A549 (cell line): ENCODE results near the gene APC2. TPM values are rescaled to one million over a fixed set of nuclear protein-coding genes. Genes with fewer than 3 reads are reported as not detected.

ENCODE experiments used
- ATAC-seq, 2 experiments: fragments of 200-7000 bp in 1 of 2; fragments of >200 bp in 1 of 2; cut with Nextera tagmentation in 1 of 2; cut with Tn5 transposase in 1 of 2; 3 replicates each; pipeline versions ENCODE4 v1.8.0 to v1.9.1; 2018 to 2020; ENCODE audit warnings: mild to moderate bottlenecking in 1 of 2, moderate library complexity in 1 of 2
- CTCF ChIA-PET: fragments of 300-600 bp; sonication (Branson Sonifier 250); formaldehyde crosslinking; extraction: SDS; loops from one replicate; lab custom pipeline; 2021; ENCODE audit warnings: antibody characterized with exemption, inconsistent platforms; lab: Yijun Ruan, JAX
- POLR2A ChIA-PET: fragments of 350-600 bp; formaldehyde crosslinking; extraction: SDS; loops from one replicate; lab custom pipeline; 2021; ENCODE audit warnings: antibody characterized with exemption, inconsistent platforms; lab: Yijun Ruan, JAX
- DNase-seq, 2 experiments: peaks; one replicate each; pipeline versions ENCODE4 v3.0.0 to v3.0.0-alpha.2; 2011 to 2016; ENCODE audit warnings: low read depth in 1 of 2, low spot score in 1 of 2
- FAIRE-seq: peaks from 2 replicates; lab custom pipeline; 2011; peaks lifted over from hg19 to GRCh38; lab: Jason Lieb, UNC
- H3K27ac ChIP-seq, 2 experiments: fragments of >200 bp; sonication (Bioruptor Twin); formaldehyde crosslinking; 3 replicates each; pipeline ENCODE4 v1.5.1; 2016 to 2017
- H3K4me1 ChIP-seq: fragments of >200 bp; sonication (Bioruptor Twin); formaldehyde crosslinking; 3 replicates; pipeline ENCODE4 v1.6.1; 2016
- H3K4me2 ChIP-seq: fragments of >200 bp; sonication (Bioruptor Twin); formaldehyde crosslinking; 3 replicates; pipeline ENCODE4 v1.6.1; 2016
- H3K4me3 ChIP-seq: fragments of >200 bp; sonication (Bioruptor Twin); formaldehyde crosslinking; 3 replicates; pipeline ENCODE4 v1.5.1; 2016
- H3K9me3 ChIP-seq: fragments of >200 bp; sonication (Bioruptor Twin); formaldehyde crosslinking; 3 replicates; pipeline ENCODE4 v1.6.1; 2016
- ATOH8 ChIP-seq: fragments of 250-450 bp; sonication (Bioruptor Pico); IDR thresholded peaks from 2 replicates; pipeline ENCODE4 v1.5.0; 2020; ENCODE audit warnings: low read depth, mild to moderate bottlenecking, moderate library complexity
- BHLHE40 ChIP-seq: IDR thresholded peaks from 2 replicates; pipeline ENCODE4 v1.6.1; 2012; ENCODE audit warnings: low read depth, low read length, inconsistent platforms
- CBX2 ChIP-seq: fragments of 200-600 bp; sonication (generic); IDR thresholded peaks from 2 replicates; pipeline ENCODE4 v1.6.1; 2016; ENCODE audit warnings: low read depth, mild to moderate bottlenecking, borderline replicate concordance
- CBX8 ChIP-seq: fragments of 200-600 bp; sonication (generic); IDR thresholded peaks from 2 replicates; pipeline ENCODE4 v1.6.1; 2016
- CHD2 ChIP-seq: fragments of 150-350 bp; IDR thresholded peaks from 2 replicates; pipeline ENCODE4 v1.6.1; 2014; ENCODE audit warnings: low read length; ENCODE audit not compliant: partially characterized antibody
- EHF ChIP-seq: fragments of 250-450 bp; sonication (Bioruptor Pico); IDR thresholded peaks from 2 replicates; pipeline ENCODE4 v1.5.0; 2020; ENCODE audit warnings: mild to moderate bottlenecking
- FOSB ChIP-seq: fragments of 250-450 bp; sonication (Bioruptor Pico); IDR thresholded peaks from 2 replicates; pipeline ENCODE4 v1.5.0; 2020; ENCODE audit warnings: mild to moderate bottlenecking, moderate library complexity
- FOXS1 ChIP-seq: fragments of 250-450 bp; sonication (Bioruptor Pico); IDR thresholded peaks from 2 replicates; pipeline ENCODE4 v1.5.0; 2020; ENCODE audit warnings: mild to moderate bottlenecking, moderate library complexity
- GATA3 ChIP-seq: IDR thresholded peaks from 2 replicates; pipeline ENCODE4 v1.6.1; 2012; ENCODE audit warnings: borderline replicate concordance
- HES2 ChIP-seq: fragments of >200 bp; sonication (Bioruptor Twin); formaldehyde crosslinking; IDR thresholded peaks from 2 replicates; pipeline ENCODE4 v1.6.1; 2016
- HEYL ChIP-seq: fragments of 250-450 bp; sonication (Bioruptor Pico); IDR thresholded peaks from 2 replicates; pipeline ENCODE4 v1.8.0; 2021; ENCODE audit warnings: mild to moderate bottlenecking, moderate library complexity
- HOXA7 ChIP-seq: fragments of 250-450 bp; sonication (Bioruptor Pico); IDR thresholded peaks from 2 replicates; pipeline ENCODE4 v1.5.0; 2020; ENCODE audit warnings: mild to moderate bottlenecking, moderate library complexity
- HOXB13 ChIP-seq: fragments of 250-450 bp; sonication (Bioruptor Pico); IDR thresholded peaks from 2 replicates; pipeline ENCODE4 v1.5.0; 2020; ENCODE audit warnings: low read depth, mild to moderate bottlenecking, moderate library complexity
- HOXB5 ChIP-seq: fragments of 250-450 bp; sonication (Bioruptor Pico); IDR thresholded peaks from 2 replicates; pipeline ENCODE4 v1.5.0; 2020; ENCODE audit warnings: mild to moderate bottlenecking, moderate library complexity
- JUN ChIP-seq, 2 experiments: fragments of >200 bp; sonication (Bioruptor Twin); formaldehyde crosslinking; IDR thresholded peaks; 2 replicates in 1 of 2; 3 replicates in 1 of 2; pipeline ENCODE4 v1.6.1; 2016 to 2017
- JUNB ChIP-seq: fragments of >200 bp; sonication (Bioruptor Twin); formaldehyde crosslinking; IDR thresholded peaks from 2 replicates; pipeline ENCODE4 v1.6.1; 2016
- KDM1A ChIP-seq: fragments of 200-600 bp; sonication (generic); IDR thresholded peaks from 2 replicates; pipeline ENCODE4 v1.6.1; 2016; ENCODE audit warnings: low read depth, mild to moderate bottlenecking
- MAZ ChIP-seq: fragments of 150-350 bp; IDR thresholded peaks from 2 replicates; pipeline ENCODE4 v1.6.1; 2014; ENCODE audit warnings: antibody characterized with exemption, low read depth, low read length, borderline replicate concordance
- MYC ChIP-seq: IDR thresholded peaks from 2 replicates; pipeline ENCODE4 v1.6.1; 2012; ENCODE audit warnings: mild to moderate bottlenecking, inconsistent platforms, low read length, improper control_type of control experiment, borderline replicate concordance
- NFE2L2 ChIP-seq: fragments of 150-350 bp; conservative IDR thresholded peaks from 2 replicates; pipeline ENCODE4 v1.6.1; 2014; ENCODE audit warnings: low read length
- POLR2A ChIP-seq: IDR thresholded peaks from 2 replicates; pipeline ENCODE4 v1.6.1; 2012; ENCODE audit warnings: mild to moderate bottlenecking, low read length
- POLR2AphosphoS2 ChIP-seq: conservative IDR thresholded peaks from 2 replicates; pipeline ENCODE4 v1.6.1; 2012; ENCODE audit warnings: low read length, improper control_type of control experiment, inconsistent platforms
- RCOR1 ChIP-seq: fragments of 150-350 bp; IDR thresholded peaks from 2 replicates; pipeline ENCODE4 v1.6.1; 2014; ENCODE audit warnings: antibody characterized with exemption, low read length, low read depth
- RFX5 ChIP-seq: fragments of 450-650 bp; IDR thresholded peaks from 2 replicates; pipeline ENCODE4 v1.7.1; 2014; ENCODE audit warnings: antibody characterized with exemption, mild to moderate bottlenecking, moderate library complexity
- RNF2 ChIP-seq: fragments of 200-600 bp; sonication (generic); IDR thresholded peaks from 2 replicates; pipeline ENCODE4 v1.6.1; 2016; ENCODE audit warnings: low read depth, mild to moderate bottlenecking, antibody characterized with exemption, moderate library complexity, borderline replicate concordance
- USF2 ChIP-seq: fragments of 450-650 bp; IDR thresholded peaks from 2 replicates; pipeline ENCODE4 v1.6.1; 2014; ENCODE audit warnings: antibody characterized with exemption
- ZC3H11A ChIP-seq: fragments of 450-650 bp; IDR thresholded peaks from 2 replicates; pipeline ENCODE4 v1.6.1; 2014; ENCODE audit warnings: antibody characterized with exemption, mild to moderate bottlenecking
- ZSCAN20 ChIP-seq: fragments of 250-450 bp; sonication (Bioruptor Pico); IDR thresholded peaks from 2 replicates; pipeline ENCODE4 v1.8.0; 2022; ENCODE audit warnings: mild to moderate bottlenecking, moderate library complexity
- WGBS: methylation state at CpG from one replicate; pipeline ENCODE4 v1.1.6; 2017; ENCODE audit errors: missing lambda C conversion rate; 5-methylcytosine and 5-hydroxymethylcytosine counted together
- polyA plus RNA-seq, 4 experiments: library from polyadenylated mRNA; depleted of rRNA in 3 of 4; stranded (reverse); fragments of >200 nt; fragmentation: RNase III in 1 of 4; extraction: RNeasy Plus Mini Kit Qiagen cat#74134 plus additional on column Dnase treatment in 1 of 4; gene quantifications; 2 replicates in 3 of 4; 3 replicates in 1 of 4; pipeline ENCODE4 v1.2.3, GENCODE V29; 2011 to 2017

The APC2 gene
- polyA plus RNA-seq, 2 of the 4 experiments (the other 2 are of a cell fraction): 0.36 to 1.6 TPM

GRCh38 chr19:1416014-1416841 is 33.7 kb upstream of the APC2 start:
- DNase-seq (no peak), FAIRE-seq (no peak), ATAC-seq (no peak)
- ChIA-PET POLR2A (no interaction called here), CTCF (interaction anchor here (1.2 kb wide), 2 partner anchors 19 to 28 kb away, joined by 3 to 4 read pairs; no protein-coding TSS in a partner anchor)
- Histone ChIP-seq H3K4me1 (peaks cover 10% of the 10 kb centered on the region), H3K4me2 (no peak overlapping the region), H3K27ac (no peak overlapping the region; a peak in 1 of 6 replicates), H3K9me3 (no peaks in the 10 kb centered on the region), H3K4me3 (no peak overlapping the region)
- WGBS: 93% methylated on average over 25 of the region's 28 CpGs
- TF ChIP-seq ZSCAN20: no peak
- TF ChIP-seq MAZ: no peak
- TF ChIP-seq CBX8: no peak
- no peak for TF ChIP-seq USF2
- no peak for TF ChIP-seq POLR2A
- TF ChIP-seq CBX2: no peak
- no peak for TF ChIP-seq KDM1A
- TF ChIP-seq RFX5: no peak
- no peak for TF ChIP-seq RCOR1
- TF ChIP-seq, all 56 proteins: peak for 0

- POLR2A ChIA-PET: no interaction called here
- Histone ChIP-seq H3K9me3 (no peaks in the 10 kb centered on the region), H3K4me1 (peaks cover 10% of the 10 kb centered on the region), H3K4me3 (no peak overlapping the region), H3K4me2 (no peak overlapping the region), H3K27ac (no peak overlapping the region)
- WGBS: 91% methylated on average over 10 of the region's 21 CpGs
- no peak for FAIRE-seq
- DNase-seq: no peak
- no peak for TF ChIP-seq FOSB (CRISPR knock-in tag)
- TF ChIP-seq NFE2L2: no peak
- TF ChIP-seq MAZ: no peak
- TF ChIP-seq JUNB: no peak
- no peak for TF ChIP-seq ZC3H11A
- no peak for TF ChIP-seq CHD2
- TF ChIP-seq HEYL (CRISPR knock-in tag): no peak
- TF ChIP-seq ZSCAN20: no peak
- no peak for TF ChIP-seq CBX8
- no peak for TF ChIP-seq HOXA7
- CTCF ChIA-PET: interaction anchor here (1.2 kb wide), 2 partner anchors 18 to 27 kb away, joined by 3 to 4 read pairs; no protein-coding TSS in a partner anchor
- ATAC-seq: no peak
These were observed 32.8 kb upstream of the APC2 start for GRCh38 chr19:1417145-1417544.

- Histone ChIP-seq H3K4me2 (no peak overlapping the region), H3K4me3 (no peak overlapping the region), H3K4me1 (peaks cover 10% of the 10 kb centered on the region), H3K9me3 (no peaks in the 10 kb centered on the region), H3K27ac (no peak overlapping the region)
- DNase-seq (no peak), ATAC-seq (no peak), FAIRE-seq (no peak)
- ChIA-PET CTCF (interaction anchor here (1.2 to 1.7 kb wide), 2 partner anchors 17 to 28 kb away, joined by 4 read pairs; no protein-coding TSS in a partner anchor), POLR2A (no interaction called here)
- 91% methylated on average over 30 of the region's 30 CpGs for WGBS
- TF ChIP-seq HEYL (CRISPR knock-in tag) (no peak), HES2 (no peak), POLR2A (no peak), FOXS1 (CRISPR knock-in tag) (no peak), CBX8 (no peak), HOXB13 (CRISPR knock-in tag) (no peak), HOXA7 (no peak), JUN (IDR thresholded peaks at IDR 0.05) (no peak), ATOH8 (no peak), GATA3 (no peak), MYC (no peak), HOXB5 (CRISPR knock-in tag) (no peak), ZSCAN20 (no peak), CBX2 (no peak), CHD2 (no peak), POLR2AphosphoS2 (no peak), RNF2 (no peak), BHLHE40 (no peak), EHF (CRISPR knock-in tag) (no peak)
These were observed 32.0 kb upstream of the APC2 start for GRCh38 chr19:1417681-1418495.
